DOHH2 (cell line): ENCODE results near the gene MARCHF10.

Source experiments
- EZH2phosphoT487 ChIP-seq: fragments of 200-600 bp; sonication (generic); IDR thresholded peaks from 2 replicates; pipeline ENCODE4 v1.6.1; 2017; ENCODE audit warnings: borderline replicate concordance, mild to moderate bottlenecking, antibody characterized with exemption, low read length, moderate library complexity, mixed read lengths
- TF ChIP-seq, protein P1 (sequence below): fragments of 200-600 bp; sonication (generic); IDR thresholded peaks from one replicate; pipeline ENCODE4 v1.5.1; 2014; ENCODE audit warnings: antibody characterized with exemption, mild to moderate bottlenecking, low read depth, low read length; ENCODE audit not compliant: poor library complexity, severe bottlenecking

DNA sequence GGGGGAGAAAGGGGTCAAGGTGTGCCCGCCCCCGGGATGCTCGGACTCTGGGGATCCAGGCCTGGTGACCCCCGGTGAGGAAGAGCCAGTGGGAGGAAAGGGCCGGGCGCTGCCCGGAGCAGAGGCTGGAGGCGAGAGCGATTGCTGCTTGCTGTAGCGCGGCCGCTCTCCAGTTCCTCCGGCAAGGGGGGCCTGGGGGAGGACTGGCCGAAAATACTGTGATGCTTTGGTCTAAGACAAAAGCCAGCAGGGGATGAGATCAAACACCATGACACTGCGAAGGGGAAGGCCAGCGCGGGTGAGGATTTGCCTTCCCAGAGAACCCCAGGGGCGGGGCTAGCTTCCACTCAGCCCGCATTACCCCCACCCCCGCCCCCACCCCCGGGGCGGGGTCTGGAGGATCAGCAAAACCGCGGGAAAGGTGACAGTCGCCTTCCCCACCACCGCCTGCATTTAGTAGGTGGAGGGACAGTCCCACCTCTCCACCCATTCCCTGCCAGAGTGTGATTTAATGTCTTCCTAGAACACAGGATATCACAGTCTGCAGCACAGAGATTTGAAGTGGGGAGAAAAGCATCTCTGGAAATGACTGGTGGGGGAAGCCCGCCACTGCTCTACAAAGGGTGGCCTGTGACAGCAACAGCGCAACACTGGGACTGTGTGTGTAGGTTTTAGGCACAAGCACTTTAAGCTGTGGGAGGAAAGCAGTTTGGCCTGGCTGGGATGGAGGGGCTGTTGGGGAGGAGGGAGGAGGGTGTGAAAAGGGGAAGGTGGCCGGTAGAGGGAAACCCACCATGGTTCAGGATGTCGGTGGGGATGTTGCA is 154.9 kb downstream of the MARCHF10 start:
- TF ChIP-seq, protein P1, sequence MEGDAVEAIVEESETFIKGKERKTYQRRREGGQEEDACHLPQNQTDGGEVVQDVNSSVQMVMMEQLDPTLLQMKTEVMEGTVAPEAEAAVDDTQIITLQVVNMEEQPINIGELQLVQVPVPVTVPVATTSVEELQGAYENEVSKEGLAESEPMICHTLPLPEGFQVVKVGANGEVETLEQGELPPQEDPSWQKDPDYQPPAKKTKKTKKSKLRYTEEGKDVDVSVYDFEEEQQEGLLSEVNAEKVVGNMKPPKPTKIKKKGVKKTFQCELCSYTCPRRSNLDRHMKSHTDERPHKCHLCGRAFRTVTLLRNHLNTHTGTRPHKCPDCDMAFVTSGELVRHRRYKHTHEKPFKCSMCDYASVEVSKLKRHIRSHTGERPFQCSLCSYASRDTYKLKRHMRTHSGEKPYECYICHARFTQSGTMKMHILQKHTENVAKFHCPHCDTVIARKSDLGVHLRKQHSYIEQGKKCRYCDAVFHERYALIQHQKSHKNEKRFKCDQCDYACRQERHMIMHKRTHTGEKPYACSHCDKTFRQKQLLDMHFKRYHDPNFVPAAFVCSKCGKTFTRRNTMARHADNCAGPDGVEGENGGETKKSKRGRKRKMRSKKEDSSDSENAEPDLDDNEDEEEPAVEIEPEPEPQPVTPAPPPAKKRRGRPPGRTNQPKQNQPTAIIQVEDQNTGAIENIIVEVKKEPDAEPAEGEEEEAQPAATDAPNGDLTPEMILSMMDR: no peak
- TF ChIP-seq EZH2phosphoT487: no peak
